WI38 (cell line): ENCODE results near the gene DYRK1A.

Experiments used
- H3K4me3 ChIP-seq: 2 replicates; pipeline ENCODE4 v1.5.1; 2011; ENCODE audit warnings: low read depth, mild to moderate bottlenecking, control low read depth, low read length
- TF ChIP-seq, protein P1 (sequence below): IDR thresholded peaks from 2 replicates; pipeline ENCODE4 v1.5.1; 2012; ENCODE audit warnings: low read depth, mild to moderate bottlenecking, control low read depth, low read length

DYRK1A gene

DNA sequence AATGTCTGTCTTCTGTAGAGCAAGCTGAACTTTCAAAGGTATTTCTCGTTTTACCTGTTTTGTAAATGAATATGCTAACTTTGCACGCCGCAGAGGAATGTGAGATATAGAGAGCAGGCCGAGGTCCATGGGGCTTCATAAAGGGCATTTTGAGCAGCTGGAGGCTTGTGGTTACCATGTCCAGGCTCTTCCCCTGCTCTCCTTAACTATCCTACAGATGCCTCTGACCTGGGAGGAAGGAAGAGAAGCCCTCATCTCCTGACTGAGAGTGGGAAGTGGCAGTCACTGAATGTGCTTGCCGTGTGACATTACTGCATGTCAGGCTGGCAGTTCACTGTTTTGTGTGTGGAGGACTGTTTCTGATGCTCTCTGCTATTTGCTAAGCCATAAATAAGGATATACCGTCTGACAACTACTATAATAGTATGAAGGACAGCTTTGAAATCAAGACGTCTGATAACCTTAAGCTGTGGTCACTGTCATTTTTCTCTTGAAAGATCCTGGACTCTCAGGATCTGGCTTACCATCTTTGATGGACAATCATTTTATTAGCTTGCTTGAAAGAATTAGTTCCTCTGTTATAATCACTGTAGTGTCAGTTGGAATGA lies 92.2 kb downstream of the DYRK1A start:
- TF ChIP-seq, protein P1, sequence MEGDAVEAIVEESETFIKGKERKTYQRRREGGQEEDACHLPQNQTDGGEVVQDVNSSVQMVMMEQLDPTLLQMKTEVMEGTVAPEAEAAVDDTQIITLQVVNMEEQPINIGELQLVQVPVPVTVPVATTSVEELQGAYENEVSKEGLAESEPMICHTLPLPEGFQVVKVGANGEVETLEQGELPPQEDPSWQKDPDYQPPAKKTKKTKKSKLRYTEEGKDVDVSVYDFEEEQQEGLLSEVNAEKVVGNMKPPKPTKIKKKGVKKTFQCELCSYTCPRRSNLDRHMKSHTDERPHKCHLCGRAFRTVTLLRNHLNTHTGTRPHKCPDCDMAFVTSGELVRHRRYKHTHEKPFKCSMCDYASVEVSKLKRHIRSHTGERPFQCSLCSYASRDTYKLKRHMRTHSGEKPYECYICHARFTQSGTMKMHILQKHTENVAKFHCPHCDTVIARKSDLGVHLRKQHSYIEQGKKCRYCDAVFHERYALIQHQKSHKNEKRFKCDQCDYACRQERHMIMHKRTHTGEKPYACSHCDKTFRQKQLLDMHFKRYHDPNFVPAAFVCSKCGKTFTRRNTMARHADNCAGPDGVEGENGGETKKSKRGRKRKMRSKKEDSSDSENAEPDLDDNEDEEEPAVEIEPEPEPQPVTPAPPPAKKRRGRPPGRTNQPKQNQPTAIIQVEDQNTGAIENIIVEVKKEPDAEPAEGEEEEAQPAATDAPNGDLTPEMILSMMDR: no peak
- no peak overlapping the region for H3K4me3 ChIP-seq

DNA sequence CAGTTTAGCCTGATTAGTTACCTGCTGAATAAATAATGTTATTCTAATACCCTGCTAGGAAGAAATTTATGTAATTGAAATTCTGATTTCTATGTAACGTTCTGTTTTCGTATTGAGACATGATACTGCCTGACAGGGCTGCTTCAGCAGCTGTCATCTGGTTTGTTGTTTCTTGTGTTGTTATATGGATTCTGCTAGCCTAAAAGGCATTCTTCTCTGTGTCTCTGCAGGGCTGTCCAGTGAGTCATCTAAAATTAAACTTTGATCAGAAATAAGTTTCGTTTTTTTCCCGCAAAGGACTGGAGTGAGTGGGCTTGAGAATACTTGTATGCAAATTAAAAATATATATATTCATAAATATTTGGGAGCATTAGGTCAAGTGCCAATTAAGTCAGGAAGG lies 93.0 kb downstream of the DYRK1A start:
- TF ChIP-seq, protein P1: no peak
- H3K4me3 ChIP-seq: 0 out of 2 replicates have a peak overlapping the region, but pooled peaks have one; percentile 21

DNA sequence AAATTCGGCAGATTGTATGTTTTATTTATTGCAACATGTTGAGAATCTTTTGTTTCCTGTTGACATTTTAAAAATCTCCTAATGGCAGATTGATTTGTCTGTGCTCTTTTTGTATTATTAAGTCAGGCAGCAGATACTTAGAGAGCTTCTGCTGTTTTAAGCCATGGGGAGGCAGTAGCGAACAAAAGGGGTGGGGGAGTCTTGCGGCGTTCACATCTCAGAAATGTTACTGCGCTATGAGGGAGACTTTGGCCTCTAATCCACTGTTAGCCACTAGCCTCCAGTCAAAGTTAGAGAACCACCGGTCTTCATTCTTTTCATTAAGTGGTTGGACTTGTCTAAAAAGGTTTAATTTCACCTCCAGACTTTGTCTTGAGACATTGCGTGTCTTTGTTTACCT lies 93.6 kb downstream of the DYRK1A start:
- no peak overlapping the region for H3K4me3 ChIP-seq
- TF ChIP-seq, protein P1: no peak

DNA sequence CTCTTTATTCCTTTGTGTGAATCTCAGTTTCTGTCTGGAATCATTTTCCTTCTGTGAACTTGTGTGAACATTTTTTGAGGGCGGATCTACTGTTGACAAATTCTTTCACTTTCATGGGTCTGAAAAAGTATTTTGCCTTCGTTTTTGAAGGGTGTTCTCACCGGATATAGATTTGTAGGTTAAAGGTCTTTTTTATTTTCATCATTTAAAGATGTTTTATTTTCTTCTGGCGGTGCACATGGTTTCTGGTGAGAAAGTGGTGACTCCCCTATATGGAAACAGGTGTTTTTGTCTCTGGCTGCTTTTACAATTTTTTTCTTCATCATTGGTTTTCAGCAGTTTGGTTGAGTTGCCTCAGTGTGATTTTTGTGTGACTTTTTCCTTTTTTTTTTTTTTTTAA lies 94.9 kb downstream of the DYRK1A start:
- H3K4me3 ChIP-seq: no peak overlapping the region
- TF ChIP-seq, protein P1: no peak

DNA sequence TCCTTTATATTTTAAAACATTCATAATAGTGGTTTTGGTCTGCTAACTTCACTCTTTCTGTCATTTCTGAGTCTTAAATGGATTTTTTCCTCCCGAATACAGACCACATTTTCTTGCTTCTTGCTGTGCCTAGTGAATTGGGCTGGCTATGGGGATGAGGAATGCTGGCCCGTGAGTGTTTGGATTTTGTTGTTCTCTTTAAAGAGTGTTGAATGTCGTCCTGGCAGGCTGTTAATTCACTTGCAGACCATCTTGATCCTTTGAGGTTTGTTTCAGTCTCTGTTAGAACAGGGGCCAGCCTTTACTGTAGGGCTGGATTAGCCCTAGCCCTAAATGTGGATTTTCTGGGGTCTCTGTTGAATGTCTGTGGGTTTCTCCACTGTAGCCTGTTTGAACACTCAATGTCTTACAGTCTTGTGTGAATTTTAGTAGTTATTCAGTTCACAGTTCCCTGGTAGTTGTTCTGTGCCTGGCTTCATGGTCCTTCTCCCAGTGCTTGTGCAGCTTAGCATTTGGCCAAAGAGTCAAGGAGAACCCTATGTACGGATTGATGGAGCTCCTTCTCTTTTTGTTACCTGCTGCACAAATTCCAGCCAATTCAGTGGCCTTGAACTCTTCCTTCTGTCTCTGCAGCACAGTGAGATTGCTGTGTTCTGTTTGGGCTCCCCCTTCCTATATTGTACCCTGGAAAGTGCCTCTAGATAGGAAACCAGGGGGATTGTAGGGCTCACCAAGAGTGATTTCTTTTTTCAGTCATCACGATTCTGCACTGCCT lies 95.7 kb downstream of the DYRK1A start:
- TF ChIP-seq, protein P1: no peak
- no peak overlapping the region for H3K4me3 ChIP-seq

DNA sequence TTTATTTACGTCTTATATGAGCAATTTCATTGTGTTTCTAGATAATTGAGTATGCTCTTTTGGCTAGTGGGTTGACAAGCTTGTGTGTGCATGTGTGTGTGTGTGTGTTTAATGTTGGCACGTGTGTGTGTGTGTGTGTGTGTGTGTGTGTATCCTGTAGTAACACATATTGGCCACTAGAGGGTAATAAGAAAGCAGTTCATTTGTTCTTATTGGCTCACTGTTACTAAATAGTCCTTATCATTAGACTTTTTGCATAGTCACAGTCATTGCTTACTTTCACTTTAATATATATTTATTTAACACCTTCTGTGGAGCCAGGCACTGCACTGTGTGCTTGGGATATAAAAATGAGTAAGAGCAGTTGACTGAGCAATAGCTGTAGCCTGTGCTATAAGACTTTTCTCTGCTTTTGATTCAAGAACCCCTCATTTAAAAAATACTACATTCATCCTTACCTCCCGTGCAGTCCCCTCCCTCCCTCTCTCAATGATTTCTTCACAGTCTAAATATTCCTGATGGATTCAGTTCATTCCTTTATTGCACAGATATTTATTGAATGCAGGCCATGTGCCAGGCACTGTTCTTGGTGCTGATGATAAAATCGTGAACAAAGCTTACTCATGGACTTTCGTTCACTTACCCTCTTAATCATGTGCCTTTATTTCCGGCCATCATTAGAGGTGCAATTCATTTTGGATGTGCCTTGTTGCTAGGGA lies 96.7 kb downstream of the DYRK1A start:
- TF ChIP-seq, protein P1: peak; percentile 64
- H3K4me3 ChIP-seq: peak overlapping the region; percentile 30

DNA sequence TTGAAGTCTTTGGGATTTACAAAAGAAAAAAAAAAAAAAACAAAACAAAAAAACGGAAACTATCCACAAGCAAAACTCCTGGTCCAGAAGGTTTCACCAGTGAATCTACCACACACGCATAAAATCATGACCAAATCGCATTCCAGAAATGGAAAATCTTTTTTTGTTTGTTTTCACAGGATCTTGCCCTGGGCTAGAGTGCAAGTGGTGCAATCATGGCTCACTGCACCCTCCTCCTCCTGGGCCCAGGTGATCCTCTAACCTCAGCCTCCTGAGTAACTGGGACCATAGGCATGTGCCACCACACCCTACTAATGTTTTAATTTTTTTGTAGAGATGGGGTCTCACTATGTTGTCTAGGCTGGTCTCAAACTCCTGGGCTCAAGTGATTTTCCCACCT lies 100.5 kb downstream of the DYRK1A start:
- TF ChIP-seq, protein P1: no peak
- H3K4me3 ChIP-seq: no peak overlapping the region
